Liver (tissue), 9 donors: Measurements from ENCODE around the gene PRPF18. TPM values are rescaled to one million over a fixed set of nuclear protein-coding genes. Genes with fewer than 3 reads are reported as not detected.

Source experiments
- DNase-seq: peaks from one replicate; pipeline ENCODE4 v3.0.0-alpha.2; 2017; ENCODE audit warnings: low spot score
- H3K27ac ChIP-seq, 2 donors: one replicate each; pipeline ENCODE4 v1.7.0; 2013; ENCODE audit warnings: inconsistent platforms in 2 of 2, low read length in 2 of 2, control low read depth in 1 of 2, low read depth in 1 of 2, mild to moderate bottlenecking in 1 of 2
- H3K27me3 ChIP-seq, 4 donors: one replicate each; pipeline versions ENCODE4 v1.6.1 to v1.7.0; 2013; ENCODE audit warnings: low read length in 3 of 4, inconsistent platforms in 1 of 4, mild to moderate bottlenecking in 1 of 4, moderate library complexity in 1 of 4; ENCODE audit not compliant: control insufficient read depth in 4 of 4, insufficient read depth in 4 of 4
- H3K36me3 ChIP-seq, 4 donors: one replicate each; pipeline versions ENCODE4 v1.6.1 to v1.7.0; 2013; ENCODE audit warnings: low read length in 3 of 4, mild to moderate bottlenecking in 3 of 4, low read depth in 1 of 4, moderate library complexity in 1 of 4; ENCODE audit not compliant: control insufficient read depth in 4 of 4, insufficient read depth in 3 of 4
- H3K4me1 ChIP-seq, 4 donors: one replicate each; pipeline versions ENCODE4 v1.6.1 to v1.7.0; 2013; ENCODE audit warnings: low read length in 3 of 4, mild to moderate bottlenecking in 3 of 4, moderate library complexity in 1 of 4; ENCODE audit not compliant: control insufficient read depth in 4 of 4, insufficient read depth in 4 of 4
- H3K4me3 ChIP-seq, 3 donors: one replicate each; pipeline versions ENCODE4 v1.6.1 to v1.7.0; 2013; ENCODE audit warnings: low read length in 3 of 3, control low read depth in 1 of 3, low read depth in 1 of 3, mild to moderate bottlenecking in 1 of 3
- H3K9ac ChIP-seq, 2 donors: one replicate each; pipeline ENCODE4 v1.7.0; 2013; ENCODE audit warnings: low read length in 2 of 2, mild to moderate bottlenecking in 2 of 2, moderate library complexity in 2 of 2, control low read depth in 1 of 2, low read depth in 1 of 2
- H3K9me3 ChIP-seq, 4 donors: one replicate each; pipeline versions ENCODE4 v1.6.1 to v1.7.0; 2013; ENCODE audit warnings: low read length in 3 of 4; ENCODE audit not compliant: control insufficient read depth in 4 of 4
- ATF3 ChIP-seq: IDR thresholded peaks from 2 replicates; pipeline ENCODE4 v1.6.1; 2016; ENCODE audit warnings: antibody characterized with exemption
- CTCF ChIP-seq: fragments of 150-350 bp; IDR thresholded peaks from 2 replicates; pipeline ENCODE4 v1.5.1; 2017; ENCODE audit warnings: improper control_type of control experiment, low read depth, low read length; ENCODE audit not compliant: missing input control
- FOXA1 ChIP-seq: IDR thresholded peaks from 2 replicates; pipeline ENCODE4 v1.6.1; 2016; ENCODE audit warnings: antibody characterized with exemption
- FOXA2 ChIP-seq: IDR thresholded peaks from 2 replicates; pipeline ENCODE4 v1.6.1; 2016; ENCODE audit warnings: antibody characterized with exemption
- GABPA ChIP-seq, 2 donors: IDR thresholded peaks in 1 of 2; conservative IDR thresholded peaks in 1 of 2; 2 replicates each; pipeline ENCODE4 v1.6.1; 2016; ENCODE audit warnings: antibody characterized with exemption in 2 of 2, mild to moderate bottlenecking in 1 of 2, moderate library complexity in 1 of 2
- HNF4A ChIP-seq, 2 donors: conservative IDR thresholded peaks; 2 replicates each; pipeline ENCODE4 v1.6.1; 2016; ENCODE audit warnings: antibody characterized with exemption in 2 of 2, mild to moderate bottlenecking in 2 of 2
- HNF4G ChIP-seq: IDR thresholded peaks from 2 replicates; pipeline ENCODE4 v1.6.1; 2016; ENCODE audit warnings: antibody characterized with exemption
- JUND ChIP-seq, 2 donors: IDR thresholded peaks; 2 replicates each; pipeline ENCODE4 v1.6.1; 2016; ENCODE audit warnings: antibody characterized with exemption in 2 of 2
- MAX ChIP-seq: IDR thresholded peaks from 2 replicates; pipeline ENCODE4 v1.6.1; 2016; ENCODE audit warnings: antibody characterized with exemption
- NR2F2 ChIP-seq: IDR thresholded peaks from 2 replicates; pipeline ENCODE4 v1.6.1; 2016; ENCODE audit warnings: antibody characterized with exemption
- RAD21 ChIP-seq, 2 donors: IDR thresholded peaks; 2 replicates each; pipeline ENCODE4 v1.6.1; 2016; ENCODE audit warnings: antibody characterized with exemption in 2 of 2, mild to moderate bottlenecking in 2 of 2
- REST ChIP-seq: IDR thresholded peaks from 2 replicates; pipeline ENCODE4 v1.6.1; 2016; ENCODE audit warnings: antibody characterized with exemption, mild to moderate bottlenecking
- RXRA ChIP-seq, 2 donors: IDR thresholded peaks; 2 replicates each; pipeline ENCODE4 v1.6.1; 2017 to 2018; ENCODE audit warnings: antibody characterized with exemption in 2 of 2, mild to moderate bottlenecking in 1 of 2
- SP1 ChIP-seq: IDR thresholded peaks from 2 replicates; pipeline ENCODE4 v1.6.1; 2018; ENCODE audit warnings: antibody characterized with exemption, mild to moderate bottlenecking
- TAF1 ChIP-seq: conservative IDR thresholded peaks from 2 replicates; pipeline ENCODE4 v1.6.1; 2016; ENCODE audit warnings: antibody characterized with exemption, mild to moderate bottlenecking
- YY1 ChIP-seq: IDR thresholded peaks from 2 replicates; pipeline ENCODE4 v1.6.1; 2016; ENCODE audit warnings: antibody characterized with exemption, mild to moderate bottlenecking
- ZBTB33 ChIP-seq: IDR thresholded peaks from 2 replicates; pipeline ENCODE4 v1.6.1; 2016; ENCODE audit warnings: antibody characterized with exemption
- WGBS: extraction: QIAGEN DNeasy Blood & Tissue Kit; methylation state at CpG from one replicate; pipeline ENCODE4 v1.1.7; 2013; 5-methylcytosine and 5-hydroxymethylcytosine counted together
- polyA plus RNA-seq, 2 donors: library from polyadenylated mRNA; stranded (reverse) in 1 of 2; unstranded in 1 of 2; fragments of 200-250 nt in 1 of 2; fragments of >200 nt in 1 of 2; fragmentation: Nextera tagmentation in 1 of 2; extraction: Ambion mirVana in 1 of 2; gene quantifications; one replicate each; pipeline versions ENCODE4 v1.2.1 to v1.2.3, GENCODE V29; 2013 to 2015
- total RNA-seq, 2 donors: library from RNA; depleted of rRNA; stranded (reverse); fragments of >200 nt; gene quantifications; one replicate each; pipeline ENCODE4 v1.2.3, GENCODE V29; 2014
- donor health status: healthy.
- donor health status: healthy.
- donor health status: healthy.
- donor health status: healthy.
- donor health status: healthy.

PRPF18 gene
- total and polyA plus RNA-seq, 4 donors, result 10.0 to 28.3 (median 14.5) TPM

GRCh38 chr10:13560597-13560996, 26.2 kb upstream of the PRPF18 start:
- H3K27me3 ChIP-seq, result no peaks in the 10 kb centered on the region
- no peak for DNase-seq
- no peak overlapping the region for H3K9ac ChIP-seq
- H3K9me3 ChIP-seq, result no peaks in the 10 kb centered on the region
- no peaks in the 10 kb centered on the region for H3K36me3 ChIP-seq
- TF ChIP-seq RXRA (IDR thresholded peaks at IDR 0.05) (no peak), FOXA1 (no peak), GABPA (IDR thresholded peaks at IDR 0.05 in 1 of 2, conservative IDR thresholded peaks at IDR 0.05 in 1 of 2) (no peak), NR2F2 (no peak), FOXA2 (no peak), JUND (IDR thresholded peaks at IDR 0.05) (no peak), RAD21 (IDR thresholded peaks at IDR 0.05) (no peak), YY1 (no peak), SP1 (no peak)
- H3K4me1 ChIP-seq, result no peaks in the 10 kb centered on the region
- H3K27ac ChIP-seq, result no peak overlapping the region
- no peak overlapping the region for H3K4me3 ChIP-seq

GRCh38 chr10:13563481-13564445, 23.0 kb upstream of the PRPF18 start:
- H3K9ac ChIP-seq, result no peak overlapping the region
- no peak overlapping the region for H3K4me3 ChIP-seq
- H3K27ac ChIP-seq, result no peak overlapping the region
- H3K27me3 ChIP-seq, result no peaks in the 10 kb centered on the region
- H3K4me1 ChIP-seq, result no peaks in the 10 kb centered on the region
- WGBS, result 89% methylated on average over 11 of the region's 11 CpGs
- TF ChIP-seq CTCF, result no peak
- no peak for TF ChIP-seq ZBTB33
- TF ChIP-seq TAF1, result no peak
- no peak for TF ChIP-seq HNF4A (conservative IDR thresholded peaks at IDR 0.05)
- TF ChIP-seq YY1, result no peak
- no peak for TF ChIP-seq JUND (IDR thresholded peaks at IDR 0.05)
- no peak for TF ChIP-seq ATF3
- no peak for TF ChIP-seq HNF4G
- no peak for TF ChIP-seq SP1
- no peak for TF ChIP-seq RAD21 (IDR thresholded peaks at IDR 0.05)
- TF ChIP-seq REST, result no peak
- no peak for TF ChIP-seq GABPA (IDR thresholded peaks at IDR 0.05 in 1 of 2, conservative IDR thresholded peaks at IDR 0.05 in 1 of 2)
- TF ChIP-seq MAX, result no peak
- TF ChIP-seq FOXA2, result no peak
- no peak for TF ChIP-seq RXRA (IDR thresholded peaks at IDR 0.05)
- no peaks in the 10 kb centered on the region for H3K36me3 ChIP-seq
- DNase-seq, result no peak
- no peaks in the 10 kb centered on the region for H3K9me3 ChIP-seq
